Neutrophil (primary cell): Measurements from ENCODE around the gene SPEM1.

Source experiments
- H3K27ac ChIP-seq: fragments of 200-600 bp; sonication (generic); 2 replicates; pipeline ENCODE4 v1.5.1; 2016; ENCODE audit warnings: mild to moderate bottlenecking, moderate library complexity
- H3K27me3 ChIP-seq: fragments of 200-600 bp; sonication (generic); 2 replicates; pipeline ENCODE4 v1.6.0; 2016; ENCODE audit warnings: mild to moderate bottlenecking
- H3K36me3 ChIP-seq: fragments of 200-600 bp; sonication (generic); 2 replicates; pipeline ENCODE4 v1.5.1; 2017
- H3K4me1 ChIP-seq, 2 experiments: fragments of 200-600 bp in 1 of 2; sonication (generic) in 1 of 2; 1 replicate in 1 of 2; 2 replicates in 1 of 2; pipeline versions ENCODE4 v1.5.1 to v1.6.1; 2013 to 2016; ENCODE audit warnings: low read depth in 1 of 2, low read length in 1 of 2, mild to moderate bottlenecking in 1 of 2, moderate library complexity in 1 of 2; ENCODE audit not compliant: control insufficient read depth in 1 of 2, insufficient read depth in 1 of 2
- H3K4me3 ChIP-seq, 2 experiments: fragments of 200-600 bp in 1 of 2; sonication (generic) in 1 of 2; 1 replicate in 1 of 2; 2 replicates in 1 of 2; pipeline ENCODE4 v1.5.1; 2013 to 2016; ENCODE audit warnings: low read depth in 1 of 2, low read length in 1 of 2, mild to moderate bottlenecking in 1 of 2, moderate library complexity in 1 of 2
- H3K9me3 ChIP-seq: fragments of 200-600 bp; sonication (generic); 2 replicates; pipeline ENCODE4 v1.5.1; 2016
- CTCF ChIP-seq: fragments of 200-600 bp; sonication (generic); IDR thresholded peaks from 2 replicates; pipeline ENCODE4 v1.5.1; 2016; ENCODE audit warnings: antibody characterized with exemption

Gene SPEM1

DNA sequence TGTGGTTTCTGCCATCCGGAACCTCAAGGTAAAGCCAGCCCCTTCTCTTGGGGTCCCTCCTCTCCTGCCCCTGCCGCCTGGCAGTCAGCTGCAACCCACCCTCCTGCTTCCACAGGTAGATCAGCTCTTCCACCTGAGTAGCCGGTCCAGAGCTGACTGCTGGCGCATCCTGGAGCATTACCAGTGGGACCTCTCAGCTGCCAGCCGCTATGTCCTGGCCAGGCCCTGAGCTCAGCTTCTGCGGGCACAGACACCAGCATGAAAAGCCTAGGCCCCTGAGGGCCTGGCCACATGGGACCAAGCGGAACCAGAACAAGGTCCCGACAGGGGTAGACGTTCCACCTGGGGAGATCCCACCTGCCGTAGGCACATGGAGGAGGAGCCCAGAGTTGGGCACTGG, 31.3 kb upstream of the SPEM1 start:
- TF ChIP-seq CTCF: no peak
- Histone ChIP-seq H3K4me3 (no peak overlapping the region), H3K27me3 (peaks cover 39% of the 10 kb centered on the region), H3K27ac (no peak overlapping the region), H3K36me3 (no peaks in the 10 kb centered on the region), H3K4me1 (peaks cover 6 to 11% of the 10 kb centered on the region in 2 experiments), H3K9me3 (no peaks in the 10 kb centered on the region)

GRCh38 chr17:7389924-7390910, 29.9 kb upstream of the SPEM1 start:
- Histone ChIP-seq H3K27me3 (peaks cover 26% of the 10 kb centered on the region), H3K27ac (no peak overlapping the region), H3K36me3 (no peaks in the 10 kb centered on the region), H3K4me1 (peaks cover 14 to 17% of the 10 kb centered on the region in 2 experiments), H3K9me3 (no peaks in the 10 kb centered on the region), H3K4me3 (no peak overlapping the region)
- TF ChIP-seq CTCF: no peak

DNA sequence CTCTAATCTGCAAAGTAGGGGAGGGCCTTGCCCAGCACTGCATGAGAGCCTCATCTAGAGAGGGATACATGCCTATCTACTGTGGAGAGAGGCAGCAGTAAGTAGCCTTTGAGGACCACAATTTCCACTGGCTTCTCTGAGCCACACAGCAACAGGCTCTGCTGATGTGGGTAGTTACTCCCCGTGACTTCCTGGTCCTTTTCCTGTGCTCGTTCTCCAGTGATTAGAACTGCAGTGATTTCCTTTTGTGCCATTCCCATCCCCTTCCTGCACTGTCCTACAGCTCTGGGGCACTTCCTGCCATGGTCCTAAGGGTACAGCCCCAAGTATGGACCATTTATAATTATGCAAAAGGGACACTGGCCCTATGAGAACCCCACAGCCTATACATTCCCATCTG, 28.8 kb upstream of the SPEM1 start:
- H3K4me3 ChIP-seq: no peak overlapping the region
- H3K27me3 ChIP-seq: peaks cover 16% of the 10 kb centered on the region
- H3K36me3 ChIP-seq: no peaks in the 10 kb centered on the region
- H3K9me3 ChIP-seq: no peaks in the 10 kb centered on the region
- peaks cover 14 to 18% of the 10 kb centered on the region in 2 experiments for H3K4me1 ChIP-seq
- H3K27ac ChIP-seq: no peak overlapping the region
- no peak for TF ChIP-seq CTCF

GRCh38 chr17:7392696-7393612, 27.2 kb upstream of the SPEM1 start:
- H3K27ac ChIP-seq: no peak overlapping the region
- peaks cover 14 to 18% of the 10 kb centered on the region in 2 experiments for H3K4me1 ChIP-seq
- TF ChIP-seq CTCF: no peak
- H3K27me3 ChIP-seq: peaks cover 16% of the 10 kb centered on the region
- H3K9me3 ChIP-seq: no peaks in the 10 kb centered on the region
- H3K36me3 ChIP-seq: no peaks in the 10 kb centered on the region
- H3K4me3 ChIP-seq: no peak overlapping the region

DNA sequence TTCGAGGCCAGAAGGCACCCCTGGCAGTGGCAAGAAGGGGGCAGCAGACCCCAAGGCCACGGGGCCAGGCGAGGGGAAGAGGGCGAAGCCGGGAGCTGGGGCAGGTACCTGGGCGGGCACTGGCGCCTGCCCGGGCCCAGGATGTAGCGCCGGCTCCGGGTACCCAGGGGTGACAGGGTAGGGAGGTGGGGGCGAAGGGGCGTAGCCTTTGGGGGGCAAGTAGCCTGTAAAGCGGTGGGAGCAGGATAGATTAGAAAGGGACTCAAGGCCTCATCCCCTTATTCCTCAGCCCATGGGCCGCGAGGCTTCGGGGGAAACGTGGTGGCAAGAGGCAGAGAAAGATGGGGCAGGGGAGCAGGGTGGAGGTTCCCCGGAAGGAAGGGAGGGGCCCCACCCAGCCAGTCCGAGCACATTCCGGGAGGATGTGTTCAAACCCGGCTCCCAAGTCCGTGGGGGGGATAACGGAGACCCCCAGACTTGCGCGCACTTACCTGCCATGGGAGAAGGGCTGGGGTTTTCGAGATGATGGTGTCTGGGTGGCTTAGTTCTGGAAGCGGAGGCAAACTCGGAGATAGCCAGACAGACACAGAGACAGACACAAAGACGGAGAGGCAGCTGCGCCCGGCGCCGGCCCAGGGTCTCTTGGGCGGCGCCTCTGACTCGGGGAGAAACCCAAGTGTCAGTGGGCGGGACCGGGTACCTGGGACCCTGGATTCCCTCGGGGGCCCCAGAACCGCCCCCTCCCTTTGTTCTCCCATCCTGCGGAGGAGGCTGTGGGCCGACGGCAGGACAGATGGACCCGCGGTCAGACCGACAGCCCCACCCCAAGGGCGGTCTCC, 26.3 kb upstream of the SPEM1 start:
- H3K9me3 ChIP-seq: no peaks in the 10 kb centered on the region
- H3K4me3 ChIP-seq: peak overlapping the region; percentile 74 to 93
- H3K36me3 ChIP-seq: no peaks in the 10 kb centered on the region
- H3K27me3 ChIP-seq: peaks cover 16% of the 10 kb centered on the region
- H3K27ac ChIP-seq: peak overlapping the region; percentile 87
- peaks cover 14 to 18% of the 10 kb centered on the region in 2 experiments for H3K4me1 ChIP-seq
- no peak for TF ChIP-seq CTCF
